Activated gamma-delta T cell (primary cell): ENCODE data around the gene CLN6.
"Not testable (repeated sequence)": the region's sequence is repeated elsewhere in the genome, so short reads cannot be mapped to it uniquely, and the experiment has no call there.

Source experiments
- DNase-seq: peaks from one replicate; lab custom pipeline; 2025; lab: John Stamatoyannopoulos, UW

CLN6 gene

GRCh38 chr15:68206711-68207151, 22.8 kb downstream of the CLN6 start:
- DNase-seq: no peak

GRCh38 chr15:68205954-68206539, 23.5 kb downstream of the CLN6 start:
- DNase-seq: no peak

GRCh38 chr15:68205558-68205944, 24.0 kb downstream of the CLN6 start:
- DNase-seq: no peak

DNA sequence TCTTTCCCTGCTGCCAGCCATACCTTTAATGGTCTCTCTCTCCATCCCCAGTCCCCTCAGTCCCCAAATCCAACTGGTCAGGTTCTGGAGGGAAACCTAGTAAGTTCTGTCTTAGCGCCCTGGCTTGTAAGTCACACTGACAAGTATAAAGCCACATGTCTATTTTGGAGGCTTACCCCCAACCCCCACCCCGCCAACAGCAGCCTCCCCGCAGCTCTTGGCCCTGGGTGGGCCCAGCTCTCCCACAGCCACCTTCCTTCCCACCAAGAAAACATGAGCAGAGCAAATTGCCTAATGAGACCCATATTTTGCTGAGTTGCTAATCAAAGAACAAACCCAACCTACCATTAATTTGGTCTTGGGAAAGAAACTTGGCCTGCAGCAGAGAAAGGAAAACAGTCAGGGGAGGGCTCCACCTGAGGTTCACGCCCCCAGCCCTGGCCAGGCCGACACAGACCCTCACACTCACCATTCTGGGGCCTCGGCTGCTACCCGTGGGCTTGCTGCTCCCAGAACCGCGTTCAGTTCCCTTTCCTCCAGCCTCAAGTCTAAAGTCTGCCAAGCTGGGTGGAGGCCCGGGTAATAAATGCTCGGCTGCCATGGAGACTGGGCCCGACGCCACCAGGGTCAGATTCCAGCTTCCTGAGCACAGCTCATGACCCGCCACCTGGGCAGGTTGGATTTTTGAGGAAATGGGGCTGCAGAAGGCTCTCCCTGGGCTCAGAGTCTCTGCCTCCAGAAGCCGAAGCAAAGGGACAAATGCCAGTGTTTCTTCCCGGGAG, 24.6 kb downstream of the CLN6 start, which contains the start of gene CALML4:
Gene CALML4, minus strand, starts transcription at position 557 of the 782 bp plus-strand sequence. Its CDS starts 85 bp downstream, at position 472.
- DNase-seq: no peak

DNA sequence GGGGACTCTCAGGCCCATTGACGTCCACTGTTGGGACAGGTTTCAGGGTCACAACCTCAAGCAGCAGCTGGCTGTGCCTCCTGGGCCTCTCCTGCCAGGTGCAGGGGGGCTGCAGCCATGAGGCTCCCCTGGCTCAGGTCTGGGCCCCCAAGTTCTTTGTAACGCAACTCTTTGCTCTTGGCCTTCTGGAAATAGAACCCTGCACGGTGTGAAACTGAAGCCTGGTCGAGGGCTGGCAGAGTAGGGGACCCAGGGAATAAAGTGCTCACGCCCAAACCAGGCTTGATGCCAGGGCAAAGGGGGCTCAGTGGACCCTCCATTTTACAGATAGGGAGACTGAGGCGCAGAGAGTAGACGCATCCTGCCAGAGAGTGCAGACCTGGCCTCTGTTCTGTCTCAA, 25.2 kb downstream of the CLN6 start:
- no peak for DNase-seq

DNA sequence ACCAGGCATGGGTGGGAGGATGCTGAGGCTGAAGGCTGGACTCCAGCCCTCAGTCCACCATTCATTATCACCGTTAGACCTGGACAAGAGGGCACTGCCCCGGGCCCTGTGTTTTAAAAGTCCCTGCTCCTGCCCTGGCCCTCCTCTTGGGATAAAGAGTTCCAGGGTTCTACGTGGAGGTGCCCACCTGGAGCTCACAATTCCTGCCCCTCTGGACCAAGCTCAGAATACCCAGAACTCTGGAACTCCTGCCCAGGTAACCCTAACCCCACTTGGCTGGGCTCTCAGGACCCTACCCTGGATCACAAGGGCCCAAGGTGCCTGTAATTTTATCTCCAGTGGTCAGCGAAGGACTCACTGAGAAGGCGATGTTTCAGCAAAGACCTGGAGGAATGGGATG, 25.6 kb downstream of the CLN6 start:
- DNase-seq: no peak

- no peak for DNase-seq
Observed at GRCh38 chr15:68203486-68203885, 26.0 kb downstream of the CLN6 start.

DNA sequence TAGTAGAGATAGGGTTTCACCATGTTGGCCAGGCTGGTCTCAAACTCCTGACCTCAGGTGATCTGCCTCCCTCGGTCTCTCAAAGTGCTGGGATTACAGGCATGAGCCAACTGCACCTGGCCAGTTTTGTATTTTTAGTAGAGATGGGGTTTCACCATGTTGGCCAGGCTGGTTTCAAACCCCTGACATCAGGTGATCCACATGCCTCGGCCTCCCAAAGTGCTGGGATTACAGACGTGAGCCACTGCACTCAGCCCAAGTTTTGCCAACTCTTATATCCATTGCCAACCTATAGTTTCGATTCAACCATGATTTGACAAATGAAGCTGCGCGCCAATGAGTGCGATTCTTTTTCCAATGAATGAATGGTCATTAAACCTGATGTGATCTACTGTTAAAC, 26.5 kb downstream of the CLN6 start:
- DNase-seq: not testable (repeated sequence)

DNA sequence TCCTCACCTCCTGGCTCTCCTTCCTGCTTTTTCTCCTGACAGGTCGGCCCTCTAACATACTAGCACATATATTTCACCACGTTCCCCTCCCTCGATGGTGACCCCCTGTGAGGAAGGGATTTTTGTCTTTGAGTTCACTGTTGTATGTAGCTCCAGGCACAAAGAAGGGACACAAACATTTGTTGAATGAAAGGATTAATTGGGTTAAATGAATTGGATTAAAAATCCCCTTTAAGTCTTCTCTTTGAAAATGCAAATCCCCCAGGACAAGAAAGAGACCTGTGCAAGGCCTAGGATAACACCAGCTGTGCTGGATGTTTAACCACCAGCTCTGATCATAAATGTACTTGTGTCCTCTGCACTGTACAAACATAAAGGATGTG, 27.7 kb downstream of the CLN6 start:
- DNase-seq: no peak

DNA sequence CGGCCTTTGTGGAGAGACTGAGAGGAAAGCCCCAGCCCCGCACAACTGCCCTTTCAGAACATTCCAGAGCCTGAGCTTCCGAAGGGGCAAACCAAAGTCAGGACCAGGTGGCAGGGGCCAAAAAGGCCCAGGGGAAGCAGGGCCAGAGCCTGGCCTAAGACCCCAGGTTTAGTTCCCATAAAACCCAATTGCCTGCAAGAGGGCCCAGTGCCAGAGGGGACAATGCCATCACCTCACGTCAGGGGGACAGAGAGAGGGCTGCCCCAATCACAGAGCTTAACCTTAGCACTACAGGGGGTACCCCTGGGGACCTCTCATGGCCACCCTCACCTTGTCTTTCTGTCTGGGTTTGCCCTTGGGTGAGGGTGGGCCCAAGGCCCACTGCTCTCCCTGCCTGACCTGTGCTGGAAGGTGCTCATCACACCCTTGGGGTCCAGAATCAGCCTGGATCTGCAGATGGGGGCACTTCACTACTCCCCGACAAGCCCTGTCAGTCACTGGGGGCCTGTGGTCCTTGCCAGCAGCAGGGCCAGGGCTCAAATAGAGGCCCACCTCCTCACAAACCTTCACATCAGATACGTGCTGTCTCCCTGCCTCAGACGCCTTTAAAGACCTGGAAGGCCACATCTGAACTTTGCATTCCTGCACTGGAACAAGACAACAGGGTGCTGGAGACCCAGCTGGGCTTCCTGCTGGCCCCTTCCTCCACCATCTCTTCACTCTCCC, 28.2 kb downstream of the CLN6 start:
- no peak for DNase-seq

DNA sequence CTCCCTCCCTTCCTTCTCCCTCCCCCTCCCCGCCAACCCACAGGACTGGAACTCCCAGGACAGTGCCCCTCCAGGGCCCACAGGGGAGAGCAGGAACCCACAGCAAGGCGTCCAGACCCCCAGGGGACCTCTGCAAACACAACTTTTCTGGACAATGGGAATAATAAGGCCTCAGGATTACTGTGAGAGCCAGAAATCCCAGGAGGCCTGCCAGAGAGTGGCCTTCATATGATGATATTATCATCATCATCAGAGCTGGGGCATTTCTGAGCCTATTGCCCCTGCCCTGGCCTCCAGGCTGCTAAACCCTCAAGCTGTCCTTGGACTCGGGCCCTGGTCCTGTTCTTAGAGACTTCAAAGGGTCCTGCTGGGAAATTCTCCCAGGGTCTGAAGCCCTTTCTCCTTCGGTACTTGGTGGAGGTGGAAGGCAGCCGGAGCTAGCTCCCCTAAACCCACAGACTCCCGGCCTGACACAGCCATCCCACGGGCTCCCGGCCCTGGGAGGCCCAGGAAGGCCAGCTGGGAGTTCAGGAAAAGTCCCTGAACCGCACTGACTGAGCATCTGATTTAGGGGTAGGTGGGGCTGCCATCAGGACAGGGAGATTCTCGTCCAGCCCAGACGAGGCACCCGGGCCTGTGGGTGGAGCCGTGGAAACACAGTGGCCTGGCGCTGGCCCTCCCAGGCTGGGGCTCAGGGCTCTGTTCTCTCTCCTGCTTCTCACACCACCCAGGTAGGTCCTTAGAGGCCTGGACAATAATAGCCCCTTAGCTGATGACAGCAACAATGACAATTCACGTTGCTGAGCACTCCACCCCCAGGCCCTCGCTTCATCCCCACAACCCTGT, 29.3 kb downstream of the CLN6 start:
- DNase-seq: no peak

GRCh38 chr15:68199340-68199739, 30.2 kb downstream of the CLN6 start:
- no peak for DNase-seq

- no peak for DNase-seq
Observed at GRCh38 chr15:68197661-68198437, 31.7 kb downstream of the CLN6 start.

DNA sequence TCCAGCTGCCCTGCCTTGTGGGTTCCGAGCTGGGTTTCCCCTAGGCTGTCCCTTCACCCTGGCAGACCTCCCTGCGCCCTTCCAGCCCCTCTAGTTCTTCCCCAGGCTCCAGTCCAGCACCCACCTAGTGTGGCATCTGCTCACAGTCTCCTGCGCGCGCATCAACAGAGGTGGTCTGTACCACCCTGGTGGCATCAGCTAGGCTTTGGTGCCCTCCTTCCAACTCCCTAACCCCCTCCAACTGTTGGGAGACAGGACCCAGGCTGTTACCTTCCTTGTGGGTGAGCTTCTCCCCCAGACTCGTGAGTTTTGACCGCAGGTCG, 32.4 kb downstream of the CLN6 start:
- DNase-seq: no peak

DNA sequence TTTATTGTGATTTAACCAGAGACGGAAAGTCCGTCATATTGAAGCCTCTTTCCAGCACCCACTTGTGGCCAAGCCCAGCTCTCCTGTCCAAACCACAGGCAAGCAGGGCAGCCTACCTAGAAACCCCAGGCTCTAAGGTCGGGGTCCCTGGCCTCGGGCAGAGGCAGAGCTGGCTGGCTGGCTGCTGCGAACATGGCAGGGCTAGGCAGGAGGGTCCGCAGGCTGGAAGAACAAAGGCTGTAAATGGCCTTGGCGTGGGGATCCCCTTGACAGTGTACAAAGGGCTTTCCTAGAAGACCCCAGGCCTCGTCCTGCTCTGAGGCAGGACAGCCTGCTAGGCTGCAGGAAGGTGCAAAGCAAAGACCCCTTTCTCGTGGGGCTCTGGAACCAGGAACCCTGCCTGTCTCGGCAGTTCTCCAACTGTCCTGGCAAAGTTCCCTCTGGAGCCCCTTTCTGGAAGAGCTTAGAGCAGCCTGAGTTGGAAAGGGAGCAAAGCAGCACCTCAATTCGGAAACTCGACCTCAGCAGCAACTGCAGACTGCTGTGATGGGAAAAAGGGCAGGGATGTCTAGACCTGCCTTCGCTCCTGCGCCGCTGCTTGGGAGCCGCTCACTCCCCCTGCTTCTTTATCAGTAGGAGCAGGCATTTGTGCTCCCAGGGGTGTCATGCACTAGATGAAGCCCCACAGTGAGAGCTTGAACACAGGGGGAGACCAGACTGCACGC, 32.9 kb downstream of the CLN6 start:
- no peak for DNase-seq

- DNase-seq: no peak
Observed at GRCh38 chr15:68195336-68196112, 34.0 kb downstream of the CLN6 start.

DNA sequence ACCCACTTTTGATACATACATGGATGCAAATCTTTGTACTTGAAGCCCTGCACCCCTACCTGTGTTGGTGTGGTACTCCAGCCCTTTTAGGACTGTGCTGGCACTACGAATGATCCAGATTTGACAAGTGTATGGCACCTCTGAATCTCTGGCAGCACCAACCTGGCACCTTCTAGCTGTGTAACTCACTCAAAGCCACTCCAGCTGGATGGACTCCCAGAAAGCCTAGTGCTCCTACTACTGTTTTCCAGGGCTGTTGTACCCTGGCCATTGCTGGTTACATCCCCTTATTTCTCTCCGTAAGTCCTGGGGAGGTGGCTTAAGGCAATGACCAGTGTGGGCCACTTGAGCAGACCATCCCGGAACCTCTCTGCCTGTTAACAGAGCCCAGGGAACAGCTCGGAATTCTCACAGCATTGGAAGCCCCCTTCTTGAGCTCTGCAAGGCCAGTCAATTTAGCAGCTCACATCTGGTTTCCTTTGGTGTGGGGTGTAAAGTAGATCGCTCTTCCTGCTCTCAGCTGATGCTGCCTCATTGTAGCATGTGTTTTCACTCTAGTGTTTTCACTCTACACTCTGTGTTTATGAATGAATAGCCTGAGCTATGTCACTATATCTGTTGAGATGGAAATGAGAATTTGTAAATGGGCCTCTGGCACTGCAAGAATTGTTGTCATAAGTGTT, 36.6 kb downstream of the CLN6 start:
- no peak for DNase-seq

- no peak for DNase-seq
Observed at GRCh38 chr15:68192117-68192516, 37.4 kb downstream of the CLN6 start.

DNA sequence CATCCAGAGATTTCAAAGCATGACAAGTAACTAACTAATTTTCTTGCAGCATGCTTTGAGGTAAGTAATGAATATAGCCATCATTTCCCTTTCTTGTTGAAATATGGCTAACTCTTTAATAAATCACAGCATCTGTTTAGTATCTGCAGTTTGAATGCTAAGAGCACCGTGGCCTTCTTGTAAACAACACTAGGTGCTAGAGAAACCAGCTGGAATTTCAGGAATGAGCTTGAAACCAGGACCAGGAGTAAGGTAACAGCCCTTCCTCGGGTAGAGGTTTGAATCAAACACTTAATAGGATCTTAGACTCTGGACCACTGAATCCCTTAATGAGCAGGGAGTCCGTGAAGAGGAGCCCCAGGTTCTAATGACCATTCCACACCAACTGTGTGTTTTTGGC, 38.0 kb downstream of the CLN6 start:
- DNase-seq: no peak
